GM23248 (cell line): ENCODE results near the gene NHLH2. TPM values are rescaled to one million over a fixed set of nuclear protein-coding genes. Genes with fewer than 3 reads are reported as not detected.

Experiments used
- DNase-seq: peaks from one replicate; pipeline ENCODE4 v3.0.0-alpha.2; 2015
- H2AFZ ChIP-seq: fragments of 200-600 bp; sonication (generic); 2 replicates; pipeline ENCODE4 v1.6.1; 2016; ENCODE audit warnings: antibody characterized with exemption
- H3F3A ChIP-seq: fragments of 200-600 bp; sonication (generic); 2 replicates; pipeline ENCODE4 v1.6.1; 2016; ENCODE audit warnings: mild to moderate bottlenecking, antibody characterized with exemption, mixed run types; ENCODE audit not compliant: insufficient read depth
- H3K27ac ChIP-seq: fragments of 200-600 bp; sonication (generic); 2 replicates; pipeline ENCODE4 v1.5.1; 2016; ENCODE audit warnings: mild to moderate bottlenecking
- H3K27me3 ChIP-seq: fragments of 200-600 bp; sonication (generic); replicated peaks from 2 replicates; pipeline ENCODE4 v1.6.1; 2016; ENCODE audit warnings: mild to moderate bottlenecking; ENCODE audit not compliant: insufficient read depth
- H3K36me3 ChIP-seq: fragments of 200-600 bp; sonication (generic); 2 replicates; pipeline ENCODE4 v1.6.1; 2016; ENCODE audit warnings: low read depth, mild to moderate bottlenecking
- H3K4me1 ChIP-seq: fragments of 200-600 bp; sonication (generic); 2 replicates; pipeline ENCODE4 v1.6.1; 2016; ENCODE audit warnings: mild to moderate bottlenecking; ENCODE audit not compliant: insufficient read depth
- H3K4me2 ChIP-seq: fragments of 200-600 bp; sonication (generic); one replicate; pipeline ENCODE4 v1.6.1; 2016; ENCODE audit warnings: mild to moderate bottlenecking; ENCODE audit not compliant: unreplicated experiment
- H3K4me3 ChIP-seq: fragments of 200-600 bp; sonication (generic); 2 replicates; pipeline ENCODE4 v1.5.1; 2016; ENCODE audit warnings: mild to moderate bottlenecking
- H3K79me2 ChIP-seq: fragments of 200-600 bp; sonication (generic); 2 replicates; pipeline ENCODE4 v1.6.1; 2016; ENCODE audit warnings: mild to moderate bottlenecking; ENCODE audit not compliant: insufficient read depth
- H3K9ac ChIP-seq: fragments of 200-600 bp; sonication (generic); 2 replicates; pipeline ENCODE4 v1.6.1; 2016; ENCODE audit warnings: mild to moderate bottlenecking
- H3K9me2 ChIP-seq: fragments of 200-600 bp; sonication (generic); 2 replicates; pipeline ENCODE4 v1.6.1; 2016; ENCODE audit warnings: mixed run types, mild to moderate bottlenecking, moderate library complexity; ENCODE audit not compliant: insufficient read depth
- H3K9me3 ChIP-seq: fragments of 200-600 bp; sonication (generic); one replicate; pipeline ENCODE4 v1.6.1; 2017; ENCODE audit warnings: low read depth
- H4K20me1 ChIP-seq: fragments of 200-600 bp; sonication (generic); 2 replicates; pipeline ENCODE4 v1.6.0; 2016; ENCODE audit not compliant: insufficient read depth
- EZH2 ChIP-seq: fragments of 200-600 bp; sonication (generic); IDR thresholded peaks from 2 replicates; pipeline ENCODE4 v1.6.1; 2018; ENCODE audit warnings: antibody characterized with exemption, mild to moderate bottlenecking; ENCODE audit not compliant: insufficient read depth, poor library complexity, severe bottlenecking
- EZH2phosphoT487 ChIP-seq: fragments of 200-600 bp; sonication (generic); IDR thresholded peaks from 2 replicates; pipeline ENCODE4 v1.6.1; 2018; ENCODE audit warnings: antibody characterized with exemption, moderate library complexity, mild to moderate bottlenecking, low read depth; ENCODE audit not compliant: insufficient read depth
- whole genome bisulfite sequencing, 2 experiments: methylation state at CpG; one replicate each; pipeline ENCODE4 v1.1.6; 2015 to 2017; ENCODE audit warnings: low lambda C conversion rate in 2 of 2, low coverage in 1 of 2; ENCODE audit errors: missing lambda C conversion rate in 2 of 2; 5-methylcytosine and 5-hydroxymethylcytosine counted together
- in situ Hi-C: fragments of 300-500 bp; cut with MboI; formaldehyde crosslinking; loops from 2 replicates; pipeline ENCODE4 v1.15.0; 2020
- polyA plus RNA-seq: library from polyadenylated mRNA; unstranded; fragments of >200 nt; fragmentation: Nextera tagmentation; extraction: Ambion mirVana; gene quantifications from 2 replicates; pipeline ENCODE4 v1.2.1, GENCODE V29; 2016
- total RNA-seq: library from RNA; depleted of rRNA; stranded (reverse); fragments of >200 nt; shearing (Covaris generic); gene quantifications from 2 replicates; pipeline ENCODE4 v1.2.3, GENCODE V29; 2014

NHLH2 gene
- total and polyA plus RNA-seq, 2 experiments from 2014 or later, result 0.08 TPM; not detected in 1

DNA sequence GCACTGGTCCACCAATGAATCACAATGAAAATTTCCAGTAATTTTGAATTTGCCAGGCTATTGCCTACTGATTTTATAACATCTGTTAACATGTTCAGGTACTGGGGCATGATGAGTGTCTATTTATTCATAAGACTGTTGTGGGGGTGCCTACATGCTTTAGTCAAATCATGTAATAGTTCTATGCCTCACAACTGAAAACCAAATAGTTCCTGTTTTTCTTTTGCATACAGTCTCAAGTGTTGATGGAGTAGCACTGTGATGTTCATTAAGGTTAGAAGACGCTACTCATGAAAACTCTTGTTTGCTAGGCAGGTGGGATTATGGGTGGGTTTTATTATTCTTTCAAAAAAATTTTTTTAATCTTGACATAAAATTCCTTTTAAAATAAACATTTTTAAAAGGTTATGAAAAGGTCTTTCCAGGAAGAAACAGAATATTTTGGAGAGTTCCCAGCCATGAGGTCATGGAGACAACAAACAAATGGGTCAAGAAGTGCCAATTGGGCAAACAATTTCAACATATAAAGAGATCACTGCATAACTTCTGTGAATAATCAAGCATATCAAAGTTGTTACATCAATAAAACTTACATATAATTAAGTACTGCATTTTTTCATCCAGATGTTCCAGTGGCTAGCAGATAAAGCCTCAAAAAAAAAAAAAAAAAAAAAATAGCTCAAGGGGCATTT lies 40.2 kb upstream of the NHLH2 start:
- 26 to 36% methylated on average over 1 of the region's 1 CpG for WGBS, 2 experiments
- no peaks in the 10 kb centered on the region for H3K36me3 ChIP-seq
- H3K4me1 ChIP-seq, result no peaks in the 10 kb centered on the region
- H4K20me1 ChIP-seq, result no peaks in the 10 kb centered on the region
- no peak for DNase-seq
- no peak overlapping the region for H3K9ac ChIP-seq
- no peaks in the 10 kb centered on the region for H3F3A ChIP-seq
- H3K9me2 ChIP-seq, result no peaks in the 10 kb centered on the region
- peaks cover 10% of the 10 kb centered on the region for H3K27me3 ChIP-seq
- no peak overlapping the region for H3K27ac ChIP-seq
- no peak overlapping the region for H3K4me2 ChIP-seq
- TF ChIP-seq EZH2, result no peak
- no peak overlapping the region for H2AFZ ChIP-seq
- in situ Hi-C loops, result no loop called here
- no peak overlapping the region for H3K4me3 ChIP-seq
- no peaks in the 10 kb centered on the region for H3K79me2 ChIP-seq
- H3K9me3 ChIP-seq, result no peaks in the 10 kb centered on the region

DNA sequence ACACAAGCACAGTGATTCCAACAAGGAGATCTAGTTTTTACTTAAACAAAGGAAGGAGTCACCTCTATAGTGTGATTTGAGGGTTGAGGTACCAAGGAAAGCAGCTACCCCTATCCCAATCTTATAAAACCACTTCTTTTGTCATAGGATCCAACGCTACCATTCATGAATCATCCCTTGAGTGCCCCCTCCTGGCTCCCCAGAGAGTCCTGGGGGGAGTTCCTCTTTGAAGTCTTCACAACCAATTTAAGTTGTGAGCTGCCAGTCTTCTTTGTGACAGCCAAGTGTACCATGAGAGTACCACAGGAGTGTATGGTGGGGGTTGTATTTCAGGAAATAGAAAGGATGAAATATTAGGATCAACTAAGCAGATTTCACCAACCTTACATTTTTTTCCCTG lies 39.1 kb upstream of the NHLH2 start:
- DNase-seq, result no peak
- Histone ChIP-seq H2AFZ (no peak overlapping the region), H3K27ac (no peak overlapping the region), H3K9me3 (no peaks in the 10 kb centered on the region), H3K9ac (no peak overlapping the region), H3K4me3 (no peak overlapping the region), H3K4me1 (no peaks in the 10 kb centered on the region), H3K27me3 (peaks cover 10% of the 10 kb centered on the region), H3F3A (no peaks in the 10 kb centered on the region), H3K36me3 (no peaks in the 10 kb centered on the region), H3K4me2 (no peak overlapping the region), H3K79me2 (no peaks in the 10 kb centered on the region), H4K20me1 (no peaks in the 10 kb centered on the region), H3K9me2 (no peaks in the 10 kb centered on the region)
- TF ChIP-seq EZH2 (no peak), EZH2phosphoT487 (no peak)
- WGBS, 2 experiments, result 80 to 100% methylated on average over 1 of the region's 1 CpG
- in situ Hi-C loops, result no loop called here

DNA sequence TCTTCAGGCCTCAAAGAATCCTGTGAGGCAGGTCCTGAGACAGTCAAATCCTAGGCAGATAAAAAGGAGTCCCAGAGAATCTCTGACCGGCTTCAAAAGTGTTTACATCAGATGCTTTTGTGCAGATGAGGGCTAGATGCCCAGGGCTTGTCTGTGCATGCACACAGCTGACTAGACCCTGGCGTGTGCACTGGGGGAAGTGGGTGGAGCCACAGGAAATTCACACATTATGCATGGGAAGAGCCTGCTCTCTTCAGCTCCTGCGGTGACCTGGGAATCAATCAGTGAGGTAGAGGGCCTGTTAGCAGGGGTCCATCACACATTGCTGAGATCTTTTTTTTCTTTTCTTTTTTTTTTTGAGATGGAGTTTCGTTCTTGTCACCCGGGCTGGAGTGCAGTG lies 36.6 kb upstream of the NHLH2 start:
- in situ Hi-C loops, result no loop called here
- Histone ChIP-seq H3K4me3 (no peak overlapping the region), H2AFZ (no peak overlapping the region), H3K4me2 (no peak overlapping the region), H3K9me3 (no peaks in the 10 kb centered on the region), H3K27ac (no peak overlapping the region), H3K9ac (no peak overlapping the region), H3F3A (no peaks in the 10 kb centered on the region), H3K9me2 (no peaks in the 10 kb centered on the region), H3K79me2 (no peaks in the 10 kb centered on the region), H3K4me1 (no peaks in the 10 kb centered on the region), H4K20me1 (no peaks in the 10 kb centered on the region), H3K27me3 (peaks cover 10% of the 10 kb centered on the region), H3K36me3 (no peaks in the 10 kb centered on the region)
- TF ChIP-seq EZH2 (no peak), EZH2phosphoT487 (no peak)
- DNase-seq, result no peak
- WGBS, 2 experiments, result 31 to 50% methylated on average over 3 to 5 of the region's 5 CpGs

DNA sequence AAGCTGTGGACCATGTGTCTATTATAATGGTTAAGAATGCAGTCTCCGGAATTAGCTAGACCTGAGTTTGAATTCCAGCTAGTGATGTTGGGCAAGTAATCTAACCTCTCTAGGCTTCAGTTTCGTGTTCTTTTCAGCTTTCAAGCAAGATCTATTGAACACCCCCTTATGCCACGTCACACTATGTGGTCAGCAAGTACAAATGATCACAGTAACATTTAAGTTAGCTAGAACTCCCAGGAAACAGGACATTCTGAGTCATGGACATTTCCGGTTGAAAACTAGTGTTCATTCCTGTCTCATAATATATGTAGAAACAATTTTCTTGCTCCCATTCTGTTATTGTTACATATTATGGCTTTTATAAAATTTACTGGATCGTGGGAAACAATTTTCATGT lies 34.0 kb upstream of the NHLH2 start:
- WGBS, 2 experiments, result 60% methylated on average over 5 of the region's 5 CpGs
- DNase-seq, result peak; percentile 58
- H2AFZ ChIP-seq, result peak overlapping the region; percentile 13; the same call in 1 of the 2 replicates

DNA sequence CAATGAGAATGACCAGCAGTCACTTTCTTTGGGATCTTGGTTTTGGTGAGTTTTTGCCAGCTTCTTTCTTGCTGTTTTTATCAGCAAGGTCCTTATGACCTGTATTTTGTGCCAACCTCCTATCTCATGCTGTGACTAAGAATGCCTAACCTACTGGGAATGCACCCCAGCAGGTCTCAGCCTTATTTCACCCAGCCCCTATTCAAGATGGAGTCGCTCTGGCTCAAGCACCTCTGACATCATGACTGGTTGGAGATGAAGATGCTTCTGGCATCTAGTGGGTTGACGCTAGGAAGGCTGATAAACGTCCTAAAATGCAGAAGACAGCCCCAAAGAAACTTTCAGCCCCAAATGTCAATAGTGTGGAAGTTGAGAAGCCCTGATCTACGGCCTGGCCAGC lies 33.6 kb upstream of the NHLH2 start:
- H2AFZ ChIP-seq, result peak overlapping the region; percentile 13; the same call in 1 of the 2 replicates
- TF ChIP-seq EZH2 (no peak), EZH2phosphoT487 (no peak)
- 72 to 75% methylated on average over 4 of the region's 4 CpGs for WGBS, 2 experiments

More for the DNA sequence above, 34.0 kb upstream of the NHLH2 start:
- no peaks in the 10 kb centered on the region for H3K9me3 ChIP-seq
- no peaks in the 10 kb centered on the region for H3K36me3 ChIP-seq
- no peak overlapping the region for H3K4me2 ChIP-seq
- no peaks in the 10 kb centered on the region for H3F3A ChIP-seq
- no peaks in the 10 kb centered on the region for H3K79me2 ChIP-seq
- H3K4me1 ChIP-seq, result no peaks in the 10 kb centered on the region
- no peaks in the 10 kb centered on the region for H3K9me2 ChIP-seq
- no peaks in the 10 kb centered on the region for H4K20me1 ChIP-seq
- no peak overlapping the region for H3K9ac ChIP-seq
- no peak overlapping the region for H3K27ac ChIP-seq
- H3K27me3 ChIP-seq, result no peaks in the 10 kb centered on the region; the same call in 1 of the 2 replicates
- TF ChIP-seq EZH2 (no peak), EZH2phosphoT487 (no peak)
- in situ Hi-C loops, result no loop called here
- no peak overlapping the region for H3K4me3 ChIP-seq

More for the DNA sequence above, 33.6 kb upstream of the NHLH2 start:
- Histone ChIP-seq H3F3A (no peaks in the 10 kb centered on the region), H4K20me1 (no peaks in the 10 kb centered on the region), H3K36me3 (no peaks in the 10 kb centered on the region), H3K4me1 (no peaks in the 10 kb centered on the region), H3K27me3 (no peaks in the 10 kb centered on the region; the same call in 1 of the 2 replicates), H3K79me2 (no peaks in the 10 kb centered on the region), H3K4me2 (no peak overlapping the region), H3K9me2 (no peaks in the 10 kb centered on the region), H3K27ac (no peak overlapping the region), H3K9ac (no peak overlapping the region), H3K9me3 (no peaks in the 10 kb centered on the region), H3K4me3 (no peak overlapping the region)
- in situ Hi-C loops, result no loop called here
- no peak for DNase-seq
